Activated T-helper 9 cell treated with anti-CD3 and anti-CD28 coated beads, Interleukin-2, amount 50 U/mL, for 16 hours (primary cell): Measurements from ENCODE around the gene ZNF792.
"Not testable (repeated sequence)": the region's sequence is repeated elsewhere in the genome, so short reads cannot be mapped to it uniquely, and the experiment has no call there.

ENCODE experiments used
- DNase-seq: peaks from one replicate; pipeline ENCODE4 v3.0.0-alpha.2; 2020; ENCODE audit warnings: low read depth

Gene ZNF792

DNA sequence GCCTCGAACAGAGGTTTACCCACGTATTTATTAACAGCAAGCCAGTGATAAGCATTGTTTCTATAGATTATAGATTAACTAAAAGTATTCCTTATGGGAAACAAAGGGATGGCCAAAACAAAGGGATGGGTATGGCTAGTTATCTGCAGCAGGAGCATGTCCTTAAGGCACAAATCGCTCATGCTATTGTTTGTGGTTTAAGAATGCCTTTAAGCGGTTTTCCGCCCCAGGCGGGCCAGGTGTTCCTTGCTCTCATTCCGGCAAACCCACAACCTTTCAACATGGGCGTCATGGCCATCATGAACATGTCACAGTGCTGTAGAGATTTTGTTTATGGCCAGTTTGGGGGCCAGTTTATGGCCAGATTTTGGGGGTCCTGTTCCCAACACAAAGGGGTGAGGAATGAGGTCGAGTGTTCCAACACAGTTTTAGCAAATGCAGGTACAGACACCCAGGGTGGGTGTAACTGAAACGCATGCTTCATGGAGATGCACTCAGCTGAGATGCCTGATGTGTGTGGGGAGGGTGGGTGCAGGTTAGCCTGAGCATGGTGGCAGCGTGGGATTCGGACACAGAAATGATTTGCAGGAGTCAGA is 6.3 kb upstream of the ZNF792 start:
- DNase-seq = not testable (repeated sequence)

GRCh38 chr19:34969721-34970120 is 5.7 kb upstream of the ZNF792 start:
- no peak for DNase-seq

DNA sequence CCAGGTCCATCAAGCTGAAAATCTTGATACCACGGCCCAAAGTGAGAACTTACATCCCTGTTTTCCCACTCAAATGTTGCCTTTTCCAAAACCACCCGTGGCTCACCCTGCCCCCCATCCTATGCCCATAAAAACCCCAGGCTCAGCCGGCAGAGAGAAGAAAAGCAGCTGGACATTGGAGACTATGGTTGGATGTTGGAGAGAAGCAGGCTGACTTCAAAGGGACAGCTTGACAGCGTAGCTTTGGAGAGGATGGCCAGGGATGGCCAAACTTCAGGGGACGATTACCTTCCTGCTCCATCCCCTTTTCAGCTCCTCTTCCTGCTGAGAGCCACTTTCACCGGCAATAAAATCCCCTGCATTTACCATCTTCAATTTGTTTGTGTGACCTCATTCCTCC is 3.5 kb upstream of the ZNF792 start:
- no peak for DNase-seq

DNA sequence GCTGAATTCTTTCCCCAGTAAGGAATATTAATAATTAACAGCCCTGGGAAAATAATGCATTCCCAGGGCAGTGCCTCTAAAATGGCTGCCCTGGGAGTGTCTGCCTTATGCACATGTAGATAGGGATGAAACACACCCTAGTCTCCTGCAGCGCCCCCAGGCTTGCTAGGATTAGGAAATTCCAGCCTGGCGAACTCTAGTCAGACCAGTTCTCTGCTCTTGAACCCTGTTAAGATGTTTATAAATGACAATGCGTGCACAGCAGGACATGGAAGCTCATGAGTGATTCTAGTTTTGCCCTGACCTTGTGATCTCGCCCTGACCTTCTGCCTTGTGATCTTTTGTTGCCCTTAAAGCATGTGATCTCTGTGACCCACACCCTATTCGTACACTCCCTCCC is 1.5 kb upstream of the ZNF792 start:
- not testable (repeated sequence) for DNase-seq

GRCh38 chr19:34964598-34964997 is 569 bp upstream of the ZNF792 start:
- DNase-seq = no peak

DNA sequence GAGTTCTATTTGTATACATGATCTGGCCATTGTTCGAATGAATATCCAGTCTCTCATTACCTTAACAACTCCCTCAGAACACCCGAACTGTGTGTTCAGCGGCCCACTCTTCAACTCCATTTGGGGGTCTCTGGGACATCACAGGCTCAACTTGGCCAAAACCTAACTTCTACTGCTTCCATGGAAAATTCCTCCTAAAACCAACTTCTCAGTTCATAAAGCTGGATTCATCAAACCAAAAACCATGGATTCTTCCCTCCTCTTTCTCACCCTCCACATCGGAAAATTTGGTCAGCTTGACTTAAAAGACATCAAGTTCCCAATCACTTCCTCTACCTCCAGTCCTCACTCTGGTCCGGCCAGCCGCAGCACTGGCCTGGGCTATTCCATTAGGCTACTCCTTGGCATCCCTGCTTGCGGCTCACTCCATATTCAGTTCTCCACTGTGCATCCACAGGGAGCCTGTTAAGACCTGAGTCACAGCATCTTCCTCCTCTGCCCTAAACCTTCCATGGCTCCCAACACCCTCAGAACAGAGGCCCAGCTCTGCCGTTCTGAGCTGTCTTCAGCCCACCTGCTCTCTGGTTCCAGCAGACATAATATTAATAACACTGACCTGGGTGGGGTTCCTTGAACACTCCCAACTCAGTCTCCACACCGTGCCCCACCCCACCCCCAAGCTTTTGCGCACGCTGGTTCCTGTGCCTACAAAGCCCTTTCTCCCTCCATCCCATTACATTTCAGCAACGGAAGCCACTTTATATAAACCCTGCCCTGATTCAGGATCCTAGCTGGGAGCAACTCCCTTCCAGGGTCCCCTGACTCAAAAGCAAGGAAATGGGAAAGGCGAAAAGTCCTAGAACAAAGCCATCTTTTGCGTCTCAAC is 1.1 kb downstream of the ZNF792 start:
- no peak for DNase-seq

DNA sequence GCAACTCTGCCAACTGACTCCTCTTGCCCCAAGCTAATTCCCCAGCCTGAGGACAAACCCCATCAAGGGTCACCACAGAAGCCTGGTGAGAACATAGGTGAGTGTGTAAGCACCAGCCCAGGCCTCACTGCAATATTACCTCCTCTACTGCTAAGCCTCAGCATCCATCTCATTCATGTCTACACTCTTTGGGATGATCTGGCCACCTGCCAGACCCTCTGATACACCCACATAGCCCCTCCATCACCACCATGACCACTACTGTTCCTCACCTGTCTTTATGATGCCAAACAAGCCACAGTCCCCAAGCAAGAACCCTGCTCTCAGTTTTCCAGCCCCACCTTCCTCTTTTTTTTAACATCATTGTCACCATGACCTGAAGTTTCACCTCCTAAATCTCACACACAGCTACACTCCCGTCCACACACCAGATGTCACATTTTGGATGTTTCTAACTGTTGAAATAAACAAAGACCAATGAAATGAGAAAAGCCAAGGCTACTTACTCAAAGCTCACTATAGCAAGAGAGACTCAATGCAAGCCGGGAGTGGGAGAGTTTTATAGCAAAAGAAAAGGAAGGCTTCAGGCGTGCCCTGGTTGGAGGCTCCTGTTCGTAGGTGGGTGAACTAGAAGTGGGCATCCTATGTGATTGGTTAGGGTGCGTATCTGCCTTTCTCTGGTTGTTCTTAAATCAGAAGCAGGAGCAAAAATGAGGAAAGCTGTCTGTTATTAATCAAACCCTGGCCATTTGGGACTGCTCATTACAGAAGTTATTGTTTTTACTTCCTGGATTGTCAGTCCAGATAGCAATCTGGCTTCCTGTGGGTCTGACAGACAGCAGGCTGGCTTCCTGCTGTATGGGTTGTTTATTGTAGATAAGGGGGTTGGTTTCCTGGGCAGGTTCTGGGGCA is 2.0 kb downstream of the ZNF792 start:
- DNase-seq = no peak

DNA sequence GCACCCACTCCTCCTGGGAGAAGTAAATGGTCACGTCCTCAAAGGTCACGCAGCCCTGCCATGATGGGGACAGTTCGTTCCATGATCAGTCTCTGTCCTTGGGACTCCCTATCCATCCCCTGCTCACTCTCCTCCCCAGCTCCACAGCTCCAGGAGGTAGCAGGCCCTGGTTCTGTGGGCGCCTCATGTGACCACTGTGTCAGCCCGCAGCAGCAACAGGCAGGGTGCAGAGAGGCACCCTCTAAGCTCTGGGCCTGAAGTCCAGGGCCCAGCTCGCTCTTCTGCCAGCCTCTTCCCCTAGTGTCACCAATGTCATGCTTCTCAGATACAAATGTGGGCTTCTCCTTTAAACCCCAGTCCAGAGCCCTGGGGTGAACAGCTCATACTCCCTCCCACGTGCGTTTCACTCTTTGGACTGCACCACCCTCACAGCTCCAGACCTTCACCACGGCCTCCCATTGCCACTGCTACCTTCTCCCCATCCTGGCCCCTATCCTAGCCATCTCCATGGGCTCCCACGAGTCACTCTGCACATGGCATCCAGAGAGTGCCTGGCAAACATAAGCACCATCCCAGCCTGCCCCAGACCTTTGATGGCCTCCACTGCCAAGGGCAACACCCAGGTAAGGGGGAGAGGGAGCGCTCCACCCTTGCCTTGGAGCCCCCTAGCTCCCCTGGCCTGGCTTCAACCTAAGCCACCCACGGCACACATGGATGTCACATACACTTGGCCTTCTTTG is 2.9 kb downstream of the ZNF792 start:
- DNase-seq = no peak

GRCh38 chr19:34960103-34960805 is 3.8 kb downstream of the ZNF792 start:
- no peak for DNase-seq

DNA sequence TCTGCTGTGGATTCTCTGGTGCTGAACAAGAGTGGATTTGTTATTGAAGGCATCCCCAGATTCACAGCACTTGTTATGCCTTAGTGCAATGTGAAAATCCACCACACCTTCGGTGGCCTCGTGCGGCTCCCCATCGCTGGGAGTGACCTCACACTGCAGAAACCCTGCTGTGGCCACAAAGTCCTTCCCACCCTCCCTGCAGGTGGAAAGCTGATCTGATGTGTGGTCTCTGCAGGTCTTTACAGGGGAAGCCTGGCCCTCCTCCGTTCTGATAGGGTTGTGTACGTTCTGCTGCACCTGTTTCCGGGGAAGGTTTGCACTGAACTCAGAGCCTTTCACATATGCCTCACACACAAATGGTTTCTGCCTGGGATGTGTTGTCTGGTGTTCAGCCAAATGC is 5.0 kb downstream of the ZNF792 start:
- no peak for DNase-seq

DNA sequence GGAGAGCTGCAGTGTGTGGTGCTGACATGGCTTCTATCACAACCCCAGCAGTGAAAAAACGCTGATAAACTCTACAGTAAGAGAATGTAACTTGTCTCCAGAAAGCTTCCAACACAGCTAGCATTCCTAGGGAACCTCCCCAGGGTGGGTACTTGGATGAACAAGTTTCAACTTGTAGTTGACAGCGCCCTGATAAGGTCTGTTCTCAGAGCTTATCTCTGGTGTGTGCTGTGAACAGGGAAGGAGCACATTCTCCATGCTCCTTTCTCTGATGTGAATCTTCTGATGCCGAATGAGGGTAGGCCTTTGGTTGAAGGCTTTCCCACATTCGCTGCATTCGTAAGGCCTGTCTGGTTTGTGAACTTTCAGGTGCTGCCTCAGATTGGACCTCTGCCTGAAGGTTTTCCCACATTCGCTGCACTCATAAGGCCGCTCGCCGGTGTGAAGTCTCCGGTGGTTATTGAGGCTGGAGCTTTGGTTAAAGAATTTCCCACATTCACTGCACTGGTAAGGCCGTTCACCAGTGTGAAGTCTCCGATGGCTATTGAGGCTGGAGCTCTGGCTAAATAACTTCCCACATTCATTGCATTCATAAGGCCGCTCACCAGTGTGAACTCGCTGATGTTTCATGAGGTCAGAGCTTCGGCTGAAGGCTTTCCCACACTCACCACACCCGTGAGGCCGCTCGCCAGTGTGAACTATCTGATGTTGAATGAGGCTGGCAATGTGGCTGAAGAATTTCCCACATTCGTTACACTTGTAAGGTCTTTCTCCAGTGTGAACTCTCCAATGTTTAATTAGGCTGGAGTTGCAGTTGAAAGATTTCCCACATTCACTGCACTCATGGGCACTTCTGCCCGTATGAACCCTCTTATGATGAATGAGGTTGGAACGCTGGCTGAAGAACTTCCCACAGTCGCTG is 5.9 kb downstream of the ZNF792 start:
- DNase-seq = no peak

DNA sequence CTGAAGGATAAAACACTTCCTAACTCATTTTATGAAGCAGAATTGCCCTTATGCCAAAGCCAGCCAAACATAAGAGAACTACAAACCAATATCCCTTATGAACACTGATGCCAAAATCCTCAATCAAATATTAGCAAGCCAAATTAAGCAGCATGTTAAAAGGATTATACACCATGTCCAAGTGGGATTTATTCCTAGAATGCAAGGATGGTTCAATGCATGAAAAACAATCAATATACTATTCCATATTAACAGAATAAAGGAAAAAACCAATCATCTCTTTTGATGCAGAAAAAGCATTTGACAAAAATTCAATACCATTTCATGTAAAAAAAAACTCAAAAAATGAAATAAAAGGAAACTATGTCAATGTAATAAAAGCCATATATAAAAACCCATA is 10.9 kb downstream of the ZNF792 start:
- DNase-seq = no peak

DNA sequence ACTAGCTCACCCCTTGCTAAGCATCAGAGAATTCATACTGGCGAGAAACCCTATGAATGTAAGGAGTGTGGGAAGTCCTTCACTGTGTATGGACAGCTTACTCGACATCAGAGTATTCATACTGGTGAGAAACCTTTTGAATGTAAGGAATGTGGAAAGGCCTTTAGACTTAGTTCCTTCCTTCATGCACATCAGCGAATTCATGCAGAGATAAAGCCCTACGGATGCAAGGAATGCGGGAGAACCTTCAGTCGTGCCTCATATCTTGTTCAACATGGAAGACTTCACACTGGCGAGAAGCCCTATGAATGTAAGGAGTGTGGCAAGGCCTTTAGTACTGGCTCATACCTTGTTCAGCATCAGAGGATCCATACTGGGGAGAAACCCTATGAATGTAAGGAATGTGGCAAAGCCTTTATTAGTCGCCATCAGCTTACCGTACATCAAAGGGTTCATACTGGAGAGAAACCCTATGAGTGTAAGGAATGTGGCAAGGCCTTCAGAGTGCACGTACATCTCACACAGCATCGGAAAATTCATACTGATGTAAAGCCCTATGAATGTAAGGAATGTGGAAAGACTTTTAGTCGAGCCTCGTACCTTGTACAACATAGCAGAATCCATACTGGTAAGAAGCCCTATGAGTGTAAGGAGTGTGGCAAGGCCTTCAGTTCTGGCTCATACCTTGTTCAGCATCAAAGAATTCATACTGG is 20.0 kb downstream of the ZNF792 start:
- DNase-seq = no peak

GRCh38 chr19:34938886-34939285 is 25.1 kb downstream of the ZNF792 start:
- DNase-seq = no peak

- no peak for DNase-seq
Measured at GRCh38 chr19:34936184-34936583, 27.8 kb downstream of the ZNF792 start.

DNA sequence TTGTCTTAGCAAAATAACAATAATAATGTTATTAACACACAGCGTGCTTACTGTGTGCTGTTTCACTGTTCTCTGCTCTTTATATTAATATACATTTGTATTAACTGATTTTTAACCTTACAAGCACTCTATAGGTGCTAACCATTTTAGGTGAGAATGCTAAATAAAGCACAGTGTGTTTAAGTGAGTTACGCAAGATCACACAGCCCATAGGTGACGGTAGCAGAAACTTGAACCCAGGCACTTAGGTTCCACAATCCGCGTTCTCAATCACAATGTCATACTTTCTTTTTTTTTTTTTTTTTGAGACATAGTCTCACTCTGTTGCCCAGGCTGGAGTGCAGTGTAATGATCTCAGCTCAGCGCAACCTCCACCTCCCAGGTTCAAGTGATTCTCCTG is 31.5 kb downstream of the ZNF792 start:
- no peak for DNase-seq

DNA sequence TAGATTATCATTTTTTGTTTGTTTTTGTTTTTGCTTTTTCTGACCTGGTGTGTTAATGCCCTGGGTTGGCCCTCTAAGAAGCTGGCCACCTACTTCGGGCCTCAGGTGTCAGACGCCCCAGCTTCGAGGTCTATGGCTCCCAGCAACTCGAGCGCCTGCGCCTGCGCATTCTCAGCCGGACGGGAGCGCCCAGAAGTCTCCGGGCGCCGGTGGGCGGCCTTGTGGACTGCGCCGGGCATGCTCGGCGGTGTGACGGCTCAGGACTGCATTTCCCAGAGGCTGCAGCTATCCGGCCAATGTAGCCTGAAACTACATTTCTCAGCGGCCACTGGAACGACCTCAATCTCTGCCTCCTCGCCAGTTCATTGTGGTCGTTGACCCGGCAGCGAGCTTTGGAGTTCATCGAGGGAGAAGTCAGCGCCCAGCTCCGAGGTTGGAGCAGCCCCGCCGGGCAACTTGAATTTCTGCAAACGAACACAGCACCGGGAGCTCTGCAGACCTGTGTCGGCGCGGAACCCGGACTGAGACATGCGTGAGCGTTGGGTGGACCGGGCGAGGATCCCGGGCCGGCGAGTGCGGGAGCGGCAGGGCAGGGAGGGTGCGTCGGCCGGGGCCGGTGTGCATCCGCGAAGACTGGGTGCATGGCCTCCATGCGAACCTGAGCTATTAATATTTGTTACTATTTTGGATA is 37.2 kb downstream of the ZNF792 start, which contains the start of gene ZNF30:
Gene ZNF30, plus strand, starts transcription at position 219 of the 691 bp plus-strand sequence. CDS start 3,045 bp downstream, outside the sequence.
- peak; percentile 67 for DNase-seq

DNA sequence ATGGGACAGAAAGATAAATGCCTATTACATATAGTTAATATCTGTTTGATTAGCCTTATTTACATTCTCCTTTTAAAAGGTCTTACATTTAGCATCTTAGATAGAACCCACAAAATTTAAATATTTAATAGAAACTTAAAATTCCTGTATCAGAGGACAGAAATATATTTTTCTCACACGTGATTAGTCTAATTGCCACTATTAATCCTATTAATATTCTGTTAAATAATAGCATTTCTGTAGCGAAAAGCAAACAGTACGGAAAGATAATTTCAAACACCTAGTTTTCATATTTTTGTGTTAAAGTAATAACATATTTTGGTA is 37.7 kb downstream of the ZNF792 start:
- DNase-seq = no peak

- DNase-seq = no peak
Measured at GRCh38 chr19:34925278-34925855, 38.7 kb downstream of the ZNF792 start.
